Ascending aorta (tissue), 2 donors: ENCODE results near the gene PRKAG1. TPM values are rescaled to one million over a fixed set of nuclear protein-coding genes. Genes with fewer than 3 reads are reported as not detected.

ENCODE experiments used
- DNase-seq, 2 donors: peaks; one replicate each; pipeline ENCODE4 v3.0.0-alpha.2; 2019; ENCODE audit warnings: low spot score in 2 of 2
- H3K27ac ChIP-seq, 2 donors: fragments of 200-600 bp; sonication (generic); one replicate each; pipeline ENCODE4 v1.5.1; 2016 to 2017; ENCODE audit warnings: mild to moderate bottlenecking in 1 of 2
- H3K27me3 ChIP-seq: fragments of 200-600 bp; sonication (generic); one replicate; pipeline ENCODE4 v1.5.1; 2017
- H3K36me3 ChIP-seq, 2 donors: fragments of 200-600 bp; sonication (generic); one replicate each; pipeline ENCODE4 v1.5.1; 2016
- H3K4me1 ChIP-seq, 2 donors: fragments of 200-600 bp; sonication (generic); one replicate each; pipeline ENCODE4 v1.5.1; 2016 to 2017; ENCODE audit warnings: mild to moderate bottlenecking in 1 of 2
- H3K4me3 ChIP-seq, 2 donors: fragments of 200-600 bp; sonication (generic); one replicate each; pipeline ENCODE4 v1.5.1; 2016 to 2017; ENCODE audit warnings: mild to moderate bottlenecking in 1 of 2
- H3K9me3 ChIP-seq, 2 donors: fragments of 200-600 bp; sonication (generic); one replicate each; pipeline ENCODE4 v1.5.1; 2016
- intact Hi-C: fragments of 100-400 bp; cut with DNase I; formaldehyde crosslinking; loops from one replicate; pipeline ENCODE4 v1.15.1; 2023
- total RNA-seq: library from RNA; depleted of rRNA; stranded (reverse); fragments of >200 nt; gene quantifications from one replicate; pipeline ENCODE4 v1.1.0, GENCODE V29; 2016
- TF ChIP-seq, protein P1 (sequence below), 3 experiments: fragments of 200-600 bp in 2 of 3; fragments of 450-650 bp in 1 of 3; sonication (generic) in 2 of 3; IDR thresholded peaks; one replicate each; pipeline ENCODE4 v1.5.1; 2016 to 2019; ENCODE audit warnings: antibody characterized with exemption in 3 of 3, mild to moderate bottlenecking in 1 of 3, moderate library complexity in 1 of 3

PRKAG1 gene
- total RNA-seq, 1 donor from 2014 or later = 32.8 TPM

GRCh38 chr12:48985901-48986300, 32.7 kb downstream of the PRKAG1 start:
- Histone ChIP-seq H3K9me3 (no peaks in the 10 kb centered on the region), H3K4me1 (peaks cover 6 to 9% of the 10 kb centered on the region in 2 donors), H3K36me3 (no peaks in the 10 kb centered on the region), H3K27me3 (peaks cover 10% of the 10 kb centered on the region), H3K4me3 (no peak overlapping the region), H3K27ac (no peak overlapping the region)
- TF ChIP-seq, protein P1, sequence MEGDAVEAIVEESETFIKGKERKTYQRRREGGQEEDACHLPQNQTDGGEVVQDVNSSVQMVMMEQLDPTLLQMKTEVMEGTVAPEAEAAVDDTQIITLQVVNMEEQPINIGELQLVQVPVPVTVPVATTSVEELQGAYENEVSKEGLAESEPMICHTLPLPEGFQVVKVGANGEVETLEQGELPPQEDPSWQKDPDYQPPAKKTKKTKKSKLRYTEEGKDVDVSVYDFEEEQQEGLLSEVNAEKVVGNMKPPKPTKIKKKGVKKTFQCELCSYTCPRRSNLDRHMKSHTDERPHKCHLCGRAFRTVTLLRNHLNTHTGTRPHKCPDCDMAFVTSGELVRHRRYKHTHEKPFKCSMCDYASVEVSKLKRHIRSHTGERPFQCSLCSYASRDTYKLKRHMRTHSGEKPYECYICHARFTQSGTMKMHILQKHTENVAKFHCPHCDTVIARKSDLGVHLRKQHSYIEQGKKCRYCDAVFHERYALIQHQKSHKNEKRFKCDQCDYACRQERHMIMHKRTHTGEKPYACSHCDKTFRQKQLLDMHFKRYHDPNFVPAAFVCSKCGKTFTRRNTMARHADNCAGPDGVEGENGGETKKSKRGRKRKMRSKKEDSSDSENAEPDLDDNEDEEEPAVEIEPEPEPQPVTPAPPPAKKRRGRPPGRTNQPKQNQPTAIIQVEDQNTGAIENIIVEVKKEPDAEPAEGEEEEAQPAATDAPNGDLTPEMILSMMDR (IDR thresholded peaks at IDR 0.05) = no peak
- DNase-seq = no peak
- intact Hi-C loops = no loop called here

GRCh38 chr12:48985475-48985897, 33.1 kb downstream of the PRKAG1 start:
- intact Hi-C loops = no loop called here
- Histone ChIP-seq H3K4me3 (peak overlapping the region in 1 of 2 donors; percentile 33), H3K27me3 (peaks cover 15% of the 10 kb centered on the region), H3K4me1 (peaks cover 9 to 12% of the 10 kb centered on the region in 2 donors), H3K9me3 (no peaks in the 10 kb centered on the region), H3K36me3 (no peaks in the 10 kb centered on the region), H3K27ac (no peak overlapping the region)
- TF ChIP-seq, protein P1 (IDR thresholded peaks at IDR 0.05) = no peak
- peak in 1 of 2 donors; percentile 62 for DNase-seq

- DNase-seq = no peak
- intact Hi-C loops = no loop called here
- Histone ChIP-seq H3K4me1 (peaks cover 25 to 38% of the 10 kb centered on the region in 2 donors), H3K36me3 (no peaks in the 10 kb centered on the region), H3K4me3 (no peak overlapping the region), H3K9me3 (no peaks in the 10 kb centered on the region), H3K27ac (no peak overlapping the region), H3K27me3 (peaks cover 24% of the 10 kb centered on the region)
- TF ChIP-seq, protein P1 (IDR thresholded peaks at IDR 0.05) = no peak
Observed at GRCh38 chr12:48982397-48983080, 36.0 kb downstream of the PRKAG1 start.

- H3K27ac ChIP-seq = no peak overlapping the region
- DNase-seq = no peak
- H3K27me3 ChIP-seq = peaks cover 27% of the 10 kb centered on the region
Observed at GRCh38 chr12:48981757-48982157, 36.8 kb downstream of the PRKAG1 start.

DNA sequence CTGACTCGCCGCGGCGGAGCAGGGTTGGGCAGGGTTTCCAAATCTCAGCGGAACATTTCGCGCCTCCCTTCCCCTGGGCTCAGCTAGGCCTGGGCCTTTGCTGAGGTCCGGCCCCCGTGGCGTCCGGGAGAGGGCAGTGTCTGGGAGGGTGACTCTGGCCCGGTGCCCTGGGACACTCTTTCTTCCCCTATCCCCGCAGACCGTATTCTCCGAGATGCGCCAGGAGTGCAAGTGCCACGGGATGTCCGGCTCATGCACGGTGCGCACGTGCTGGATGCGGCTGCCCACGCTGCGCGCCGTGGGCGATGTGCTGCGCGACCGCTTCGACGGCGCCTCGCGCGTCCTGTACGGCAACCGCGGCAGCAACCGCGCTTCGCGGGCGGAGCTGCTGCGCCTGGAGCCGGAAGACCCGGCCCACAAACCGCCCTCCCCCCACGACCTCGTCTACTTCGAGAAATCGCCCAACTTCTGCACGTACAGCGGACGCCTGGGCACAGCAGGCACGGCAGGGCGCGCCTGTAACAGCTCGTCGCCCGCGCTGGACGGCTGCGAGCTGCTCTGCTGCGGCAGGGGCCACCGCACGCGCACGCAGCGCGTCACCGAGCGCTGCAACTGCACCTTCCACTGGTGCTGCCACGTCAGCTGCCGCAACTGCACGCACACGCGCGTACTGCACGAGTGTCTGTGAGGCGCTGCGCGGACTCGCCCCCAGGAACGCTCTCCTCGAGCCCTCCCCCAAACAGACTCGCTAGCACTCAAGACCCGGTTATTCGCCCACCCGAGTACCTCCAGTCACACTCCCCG, 37.4 kb downstream of the PRKAG1 start:
- Histone ChIP-seq H3K4me3 (peak overlapping the region; percentile 43 to 60), H3K9me3 (no peaks in the 10 kb centered on the region), H3K36me3 (no peaks in the 10 kb centered on the region), H3K27me3 (peaks cover 27% of the 10 kb centered on the region), H3K27ac (no peak overlapping the region), H3K4me1 (peaks cover 25 to 38% of the 10 kb centered on the region in 2 donors)
- TF ChIP-seq, protein P1 (IDR thresholded peaks at IDR 0.05) = peak in 2 of 3 experiments; percentile 2 to 22
- DNase-seq = no peak
- intact Hi-C loops = no loop called here

More at GRCh38 chr12:48981757-48982157, 36.8 kb downstream of the PRKAG1 start:
- TF ChIP-seq, protein P1 (IDR thresholded peaks at IDR 0.05) = no peak
- no peaks in the 10 kb centered on the region for H3K36me3 ChIP-seq
- peaks cover 25 to 38% of the 10 kb centered on the region in 2 donors for H3K4me1 ChIP-seq
- peak overlapping the region in 1 of 2 donors; percentile 43 for H3K4me3 ChIP-seq
- intact Hi-C loops = no loop called here
- no peaks in the 10 kb centered on the region for H3K9me3 ChIP-seq
